ENCODE data around the gene HEATR3.

HEATR3 gene, protein sequence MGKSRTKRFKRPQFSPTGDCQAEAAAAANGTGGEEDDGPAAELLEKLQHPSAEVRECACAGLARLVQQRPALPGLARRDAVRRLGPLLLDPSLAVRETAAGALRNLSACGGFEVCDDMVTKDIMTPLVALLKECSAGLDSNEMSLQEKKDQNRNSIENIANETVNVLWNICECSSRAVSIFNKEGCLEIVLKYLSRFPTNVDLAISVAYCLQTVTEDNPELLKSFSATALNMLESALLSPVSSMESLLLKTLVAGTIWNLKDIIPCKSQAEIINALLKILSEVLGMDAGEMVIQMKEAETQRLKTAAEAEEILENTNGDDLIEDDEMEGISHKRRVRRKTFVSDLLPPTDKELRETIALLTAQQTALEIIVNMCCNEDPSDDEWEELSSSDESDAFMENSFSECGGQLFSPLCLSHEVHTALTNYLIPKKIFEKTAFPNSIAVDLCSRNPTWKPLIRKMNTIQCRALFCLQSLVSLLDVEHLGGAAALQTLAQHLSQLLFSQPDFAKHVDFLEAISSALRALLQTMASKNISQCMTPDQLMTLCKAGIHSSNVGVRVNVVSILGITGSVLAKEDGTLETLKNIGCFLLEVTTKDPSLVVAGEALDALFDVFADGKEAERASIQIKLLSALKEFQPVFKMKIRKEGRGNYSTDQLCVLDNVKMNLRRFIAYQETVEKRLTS

GRCh38 chr16:50065624-50066481 lies at the start of gene HEATR3:
Gene HEATR3 (plus strand): TSS chr16:50065970. CDS start chr16:50066132, 162 bp downstream.
- ATAC-seq (peak; percentile 93), DNase-seq (ENCODE audit: low spot score in 2 of 2) (peak; percentile 90 to 98)
- Mint-ChIP-seq H3K4me1 (peaks cover 37% of the 10 kb centered on the region), H3K9me3 (no peaks in the 10 kb centered on the region), H3K4me3 (peak within 1 kb of the TSS; percentile 73), H3K36me3 (peaks cover 34% of the 10 kb centered on the region), H3K27ac (peak within 1 kb of the TSS; percentile 84)

- Mint-ChIP-seq H3K27ac (no peak overlapping the region), H3K4me1 (no peaks in the 10 kb centered on the region), H3K36me3 (no peaks in the 10 kb centered on the region), H3K4me3 (no peak overlapping the region), H3K9me3 (no peaks in the 10 kb centered on the region)
- DNase-seq (ENCODE audit: low spot score in 2 of 2): no peak
- ATAC-seq: no peak
Measured at GRCh38 chr16:50017553-50017952, 48.2 kb upstream of the HEATR3 start.

GRCh38 chr16:50021544-50021943 lies 44.2 kb upstream of the HEATR3 start:
- Mint-ChIP-seq H3K4me3 (no peak overlapping the region), H3K36me3 (peaks cover 11% of the 10 kb centered on the region)
- no peak for DNase-seq (ENCODE audit: low spot score in 2 of 2)

DNA sequence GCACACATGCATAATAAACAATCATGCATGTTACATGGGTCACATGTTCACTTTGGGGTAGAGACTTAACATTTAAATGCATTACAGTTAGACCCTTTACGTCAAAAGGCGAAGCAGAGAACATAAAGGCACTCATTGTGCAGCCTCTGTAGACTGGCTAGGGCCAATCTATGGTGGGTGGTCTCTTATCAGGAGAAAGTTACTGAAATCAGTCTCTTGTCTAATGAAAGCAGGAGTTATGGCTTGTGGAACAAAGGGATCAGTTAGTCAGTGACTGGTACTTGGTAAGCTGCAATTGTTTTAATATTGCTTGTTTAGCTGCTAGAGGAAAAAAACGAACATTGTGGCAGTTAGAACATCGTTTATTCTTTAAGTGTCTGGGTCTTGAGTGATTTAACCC lies 42.1 kb upstream of the HEATR3 start:
- peaks cover 26% of the 10 kb centered on the region for H3K36me3 Mint-ChIP-seq
- DNase-seq (ENCODE audit: low spot score in 2 of 2) (no peak), ATAC-seq (no peak)
- H3K9me3 Mint-ChIP-seq: no peaks in the 10 kb centered on the region
- no peak overlapping the region for H3K4me3 Mint-ChIP-seq
- no peak overlapping the region for H3K27ac Mint-ChIP-seq
- peaks cover 10% of the 10 kb centered on the region for H3K4me1 Mint-ChIP-seq

More at GRCh38 chr16:50021544-50021943, 44.2 kb upstream of the HEATR3 start:
- no peaks in the 10 kb centered on the region for H3K9me3 Mint-ChIP-seq
- ATAC-seq: no peak
- H3K27ac Mint-ChIP-seq: no peak overlapping the region
- peaks cover 10% of the 10 kb centered on the region for H3K4me1 Mint-ChIP-seq

- peak overlapping the region; percentile 90 for H3K27ac Mint-ChIP-seq
- no peak for ATAC-seq
- H3K4me1 Mint-ChIP-seq: peaks cover 10% of the 10 kb centered on the region
- peak overlapping the region; percentile 88 for H3K4me3 Mint-ChIP-seq
- peaks cover 32% of the 10 kb centered on the region for H3K36me3 Mint-ChIP-seq
- no peak for DNase-seq (ENCODE audit: low spot score in 2 of 2)
- H3K9me3 Mint-ChIP-seq: no peaks in the 10 kb centered on the region
Measured at GRCh38 chr16:50024207-50024606, 41.6 kb upstream of the HEATR3 start.

DNA sequence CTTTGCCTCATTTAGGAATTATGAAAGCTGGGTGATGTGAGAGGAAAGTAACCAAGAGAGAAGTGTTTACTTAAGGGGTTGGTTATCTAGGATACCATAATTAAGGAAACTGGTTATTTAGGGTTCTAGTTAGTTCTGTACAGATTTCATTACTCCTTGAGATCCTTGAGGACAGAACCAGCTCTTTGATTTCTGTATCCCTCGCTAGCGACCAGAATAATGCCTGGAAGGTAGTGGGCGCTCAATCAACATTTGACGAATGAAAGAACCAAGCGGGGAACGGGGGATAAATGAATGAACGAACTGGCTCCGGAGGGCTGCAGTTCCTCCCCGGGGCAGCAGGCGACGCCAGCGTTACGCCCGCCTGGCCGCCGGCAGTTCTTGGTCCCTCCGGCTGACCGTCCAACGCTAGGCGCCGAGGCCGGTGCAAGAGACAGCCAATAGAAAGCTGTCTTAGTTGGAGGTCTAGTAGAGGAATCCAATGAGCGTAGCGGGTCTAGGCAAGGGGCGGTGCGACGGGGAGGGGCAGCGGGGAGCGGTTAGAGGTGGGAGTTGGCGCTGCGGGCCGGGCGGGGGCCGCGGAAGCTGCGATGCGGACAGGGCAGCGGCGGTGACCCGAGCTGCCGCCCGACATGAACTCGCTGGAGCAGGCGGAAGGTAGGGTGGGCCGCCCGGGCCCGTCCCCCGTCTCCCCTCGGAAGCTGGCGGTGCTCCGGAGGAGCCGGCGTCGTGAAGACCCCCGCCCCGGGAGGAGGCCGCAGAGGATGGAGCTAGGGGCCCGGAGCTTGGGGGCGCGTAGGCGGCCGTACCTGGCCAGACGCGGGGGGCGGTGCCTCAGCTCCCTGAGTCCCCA lies 40.9 kb upstream of the HEATR3 start, which contains the start of gene CNEP1R1:
CNEP1R1 (plus strand) TSS at position 542 of the 853 bp plus-strand sequence; CDS start at position 633, 91 bp downstream.
- Mint-ChIP-seq H3K36me3 (peaks cover 39% of the 10 kb centered on the region), H3K4me3 (peak within 1 kb of the TSS; percentile 88), H3K4me1 (peaks cover 10% of the 10 kb centered on the region), H3K27ac (peak within 1 kb of the TSS; percentile 90), H3K9me3 (no peaks in the 10 kb centered on the region)
- ATAC-seq: peak; percentile 100
- DNase-seq (ENCODE audit: low spot score in 2 of 2): peak; percentile 87 to 94

DNA sequence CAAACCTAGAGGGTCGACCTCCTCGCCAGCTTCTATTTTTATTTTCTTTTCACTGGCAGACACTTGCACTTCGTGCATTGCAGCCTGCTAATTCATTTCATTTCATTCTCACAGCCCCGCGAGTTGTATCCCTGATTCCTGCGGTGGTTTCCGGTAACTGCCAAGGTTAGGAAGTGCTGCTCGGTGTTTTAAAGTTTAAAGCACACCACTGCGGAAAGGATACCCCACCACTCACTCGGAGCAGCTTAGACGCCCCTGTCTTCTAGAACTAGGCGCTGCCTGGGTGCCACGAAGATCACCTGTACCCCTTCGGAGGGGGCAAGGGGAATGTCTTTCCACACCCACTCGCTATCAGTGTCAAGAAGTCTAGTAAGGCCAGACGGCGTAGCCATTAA lies 40.2 kb upstream of the HEATR3 start:
- H3K4me1 Mint-ChIP-seq: peaks cover 10% of the 10 kb centered on the region
- peaks cover 45% of the 10 kb centered on the region for H3K36me3 Mint-ChIP-seq
- peak; percentile 25 for ATAC-seq
- H3K9me3 Mint-ChIP-seq: no peaks in the 10 kb centered on the region
- H3K4me3 Mint-ChIP-seq: peak overlapping the region; percentile 88
- peak overlapping the region; percentile 90 for H3K27ac Mint-ChIP-seq
- peak in 1 of 2 donors; percentile 7 for DNase-seq (ENCODE audit: low spot score in 2 of 2)

DNA sequence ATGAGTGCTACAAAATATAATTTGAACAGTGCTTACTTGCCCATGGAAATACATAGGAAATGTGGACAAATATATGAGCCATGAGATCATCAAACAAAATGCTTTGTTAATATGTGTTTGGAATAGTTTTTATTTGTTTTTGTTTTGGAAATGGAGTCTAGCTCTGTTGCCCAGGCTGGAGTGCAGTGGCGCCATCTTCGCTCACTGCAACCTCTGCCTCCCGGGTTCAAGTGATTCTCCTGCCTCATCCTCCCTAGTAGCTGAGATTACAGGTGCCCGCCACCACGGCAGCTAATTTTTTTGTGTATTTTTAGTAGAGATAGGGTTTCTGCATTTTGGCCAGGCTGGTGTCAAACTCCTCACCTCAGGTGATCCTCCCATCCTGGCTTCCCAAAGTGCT lies 37.9 kb upstream of the HEATR3 start:
- ATAC-seq (no peak), DNase-seq (ENCODE audit: low spot score in 2 of 2) (no peak)
- no peaks in the 10 kb centered on the region for H3K9me3 Mint-ChIP-seq
- peaks cover 10% of the 10 kb centered on the region for H3K4me1 Mint-ChIP-seq
- peaks cover 68% of the 10 kb centered on the region for H3K36me3 Mint-ChIP-seq
- no peak overlapping the region for H3K27ac Mint-ChIP-seq
- no peak overlapping the region for H3K4me3 Mint-ChIP-seq

DNA sequence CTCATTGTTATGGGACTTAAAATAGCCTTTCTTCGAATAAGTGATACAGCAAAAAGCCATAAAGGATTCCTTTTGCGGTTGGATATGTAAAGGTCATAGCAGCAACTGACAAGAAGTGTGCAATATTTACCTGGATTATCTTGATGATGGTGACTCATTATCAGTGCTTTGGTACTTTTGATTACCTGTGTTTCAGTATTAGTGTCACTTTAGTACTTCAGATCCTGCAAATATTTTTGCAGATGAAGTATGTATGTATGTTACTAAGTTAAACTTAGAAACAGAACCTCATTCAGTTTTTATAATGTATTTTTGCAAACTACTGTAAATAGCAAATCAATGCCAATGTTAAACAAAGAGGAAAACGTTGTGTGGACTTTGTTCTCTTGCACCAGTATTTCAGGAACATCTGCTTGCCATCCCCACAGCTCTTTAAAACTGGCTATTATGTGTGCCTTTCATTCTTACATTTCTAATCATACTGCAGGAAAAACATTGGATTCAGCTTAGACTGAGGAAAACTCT lies 30.2 kb upstream of the HEATR3 start:
- Mint-ChIP-seq H3K4me1 (no peaks in the 10 kb centered on the region), H3K27ac (no peak overlapping the region), H3K36me3 (peaks cover 73% of the 10 kb centered on the region), H3K4me3 (no peak overlapping the region), H3K9me3 (no peaks in the 10 kb centered on the region)
- DNase-seq (ENCODE audit: low spot score in 2 of 2): no peak
- no peak for ATAC-seq

DNA sequence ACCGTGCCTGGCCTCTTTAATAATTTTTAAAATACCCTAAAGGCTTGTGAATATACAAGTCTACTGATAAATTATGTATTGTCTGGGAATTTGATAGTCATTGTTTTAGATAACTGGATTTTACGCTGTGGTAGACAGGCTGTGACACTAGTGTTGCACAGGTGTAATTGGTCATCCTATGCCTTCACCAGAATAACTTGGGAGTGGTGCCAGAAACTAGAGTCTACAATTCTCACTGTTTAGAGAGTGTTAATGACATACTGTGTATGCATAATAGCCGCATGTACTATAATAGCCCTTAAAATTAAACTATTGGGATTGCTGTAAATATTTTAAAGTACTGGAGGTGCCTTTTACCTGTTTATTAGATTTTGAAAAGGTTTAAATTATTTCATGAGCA lies 29.3 kb upstream of the HEATR3 start:
- Mint-ChIP-seq H3K4me1 (no peaks in the 10 kb centered on the region), H3K9me3 (no peaks in the 10 kb centered on the region), H3K27ac (no peak overlapping the region), H3K4me3 (no peak overlapping the region), H3K36me3 (peaks cover 64% of the 10 kb centered on the region)
- no peak for DNase-seq (ENCODE audit: low spot score in 2 of 2)
- no peak for ATAC-seq

DNA sequence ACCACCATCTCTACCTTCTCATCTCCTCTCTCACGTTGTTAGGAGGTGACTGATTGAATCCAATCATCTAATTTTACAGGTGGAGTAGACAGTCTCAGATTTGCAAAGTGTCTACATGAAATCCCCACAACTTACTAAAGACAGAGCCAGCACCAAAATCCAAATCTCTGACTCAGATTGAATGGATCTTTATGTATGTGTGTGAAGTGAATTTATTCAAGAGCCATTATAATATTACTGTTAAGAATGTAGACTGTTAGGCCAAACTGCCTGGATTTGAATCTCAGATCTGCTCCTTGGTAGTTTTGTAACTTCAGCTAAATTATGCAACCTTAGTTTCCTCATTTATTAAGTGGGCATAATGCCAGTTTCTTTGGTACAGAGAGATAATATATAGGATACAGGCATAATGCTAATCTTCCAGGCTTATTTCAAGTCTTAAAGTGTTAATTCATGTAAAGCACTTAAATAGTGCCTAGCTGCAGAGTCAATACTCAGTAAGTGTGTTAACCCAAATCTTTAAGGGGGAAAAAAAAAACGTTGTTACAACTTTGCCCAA lies 28.0 kb upstream of the HEATR3 start:
- H3K4me1 Mint-ChIP-seq: no peaks in the 10 kb centered on the region
- H3K9me3 Mint-ChIP-seq: no peaks in the 10 kb centered on the region
- peak overlapping the region; percentile 57 for H3K27ac Mint-ChIP-seq
- DNase-seq (ENCODE audit: low spot score in 2 of 2) (no peak), ATAC-seq (no peak)
- H3K4me3 Mint-ChIP-seq: no peak overlapping the region
- H3K36me3 Mint-ChIP-seq: peaks cover 51% of the 10 kb centered on the region

DNA sequence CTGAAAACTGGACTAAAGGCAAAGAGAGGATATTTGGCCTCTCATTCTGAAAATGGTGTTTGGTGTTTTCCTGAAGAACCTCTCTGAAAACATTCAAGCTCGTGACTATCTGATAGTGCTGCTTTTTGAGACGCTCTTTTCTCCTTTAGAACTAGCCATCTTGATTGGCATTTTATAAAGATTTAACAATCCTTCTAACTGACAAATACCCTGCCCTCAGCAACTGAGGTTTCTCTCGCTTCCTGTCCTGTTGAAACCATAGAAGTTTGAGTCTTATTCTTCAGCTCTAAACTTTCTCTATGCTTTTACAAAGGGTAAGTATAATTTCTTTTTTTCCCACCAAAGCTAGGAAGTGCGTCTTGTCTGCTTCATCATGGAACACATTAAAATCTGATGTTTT lies 27.5 kb upstream of the HEATR3 start:
- Mint-ChIP-seq H3K4me3 (no peak overlapping the region), H3K36me3 (peaks cover 46% of the 10 kb centered on the region), H3K27ac (peak overlapping the region; percentile 57), H3K9me3 (no peaks in the 10 kb centered on the region), H3K4me1 (no peaks in the 10 kb centered on the region)
- ATAC-seq (no peak), DNase-seq (ENCODE audit: low spot score in 2 of 2) (no peak)

DNA sequence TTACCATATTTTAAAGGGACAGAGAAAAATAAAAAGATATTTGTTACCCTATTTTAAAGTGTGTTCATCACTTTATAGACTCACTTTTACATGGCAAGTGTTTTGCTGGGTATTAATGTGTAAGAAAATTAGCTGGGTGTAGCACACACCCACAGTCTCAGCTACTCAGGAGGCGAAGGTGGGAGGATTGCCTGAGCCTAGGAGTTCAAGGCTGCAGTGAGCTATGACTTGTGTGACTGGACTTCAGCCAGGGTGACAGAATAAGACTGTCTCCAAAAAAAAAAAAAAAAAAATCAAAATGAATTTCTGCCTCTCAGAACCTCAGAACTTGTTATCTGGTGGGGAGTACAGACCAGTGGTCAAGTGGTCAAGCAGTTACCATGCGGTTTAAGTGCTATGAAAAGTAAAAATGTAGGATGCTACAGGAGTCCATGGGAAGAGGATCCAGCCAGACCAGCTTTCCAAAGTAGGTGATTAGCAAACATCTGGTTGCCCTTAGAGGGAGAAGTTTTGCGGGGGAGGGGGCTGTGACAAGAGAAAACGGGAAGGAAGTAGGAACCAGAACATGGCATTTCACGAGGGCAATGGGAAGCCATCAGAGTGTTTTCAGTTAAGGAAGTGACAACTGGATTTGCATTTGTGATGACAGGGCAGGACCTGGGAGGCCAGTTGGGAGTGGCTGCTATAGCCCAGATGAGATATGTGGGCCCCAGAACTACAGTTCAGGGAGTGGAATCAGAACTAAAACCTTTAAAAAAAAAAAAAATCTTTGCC lies 26.8 kb upstream of the HEATR3 start:
- H3K9me3 Mint-ChIP-seq: no peaks in the 10 kb centered on the region
- H3K36me3 Mint-ChIP-seq: peaks cover 39% of the 10 kb centered on the region
- H3K4me3 Mint-ChIP-seq: no peak overlapping the region
- ATAC-seq (no peak), DNase-seq (ENCODE audit: low spot score in 2 of 2) (no peak)
- peak overlapping the region; percentile 57 for H3K27ac Mint-ChIP-seq
- no peaks in the 10 kb centered on the region for H3K4me1 Mint-ChIP-seq
